ENCODE results near the gene DGKD. TPM values are rescaled to one million over a fixed set of nuclear protein-coding genes. Genes with fewer than 3 reads are reported as not detected.

The DGKD gene
- total RNA-seq, 4 donors from 2014 or later = 67.7 to 195 (median 125) TPM

- Histone ChIP-seq H3K27me3 (no peaks in the 10 kb centered on the region), H3K4me1 (peaks cover 0 to 5% (median 0%) of the 10 kb centered on the region in 4 donors), H3K36me3 (peaks cover 0 to 57% (median 0%) of the 10 kb centered on the region in 3 donors), H3K9me3 (no peaks in the 10 kb centered on the region), H3K4me3 (no peak overlapping the region), H3K27ac (no peak overlapping the region)
- DNase-seq = peak in 1 of 3 donors; percentile 42
- TF ChIP-seq CTCF (IDR thresholded peaks at IDR 0.05) (no peak), POLR2A (IDR thresholded peaks at IDR 0.05) (no peak)
Observed at GRCh38 chr2:233473386-233473791, 119.1 kb downstream of the DGKD start.

GRCh38 chr2:233473878-233474277 lies 119.6 kb downstream of the DGKD start:
- TF ChIP-seq CTCF (IDR thresholded peaks at IDR 0.05) = no peak
- peaks cover 0 to 5% (median 0%) of the 10 kb centered on the region in 4 donors for H3K4me1 ChIP-seq
- peak in 1 of 3 donors; percentile 42 for DNase-seq
- no peak overlapping the region for H3K4me3 ChIP-seq
- H3K27ac ChIP-seq = peak overlapping the region in 2 of 4 donors; percentile 58 to 60
- H3K36me3 ChIP-seq = peaks cover 0 to 52% (median 0%) of the 10 kb centered on the region in 3 donors
- no peaks in the 10 kb centered on the region for H3K27me3 ChIP-seq
- no peaks in the 10 kb centered on the region for H3K9me3 ChIP-seq

- Histone ChIP-seq H3K27me3 (no peaks in the 10 kb centered on the region), H3K4me3 (no peak overlapping the region), H3K4me1 (no peaks in the 10 kb centered on the region), H3K9me3 (no peaks in the 10 kb centered on the region), H3K27ac (peak overlapping the region in 3 of 4 donors; percentile 32 to 60 (median 58)), H3K36me3 (peaks cover 0 to 46% (median 0%) of the 10 kb centered on the region in 3 donors)
- DNase-seq = peak in 2 of 3 donors; percentile 34 to 51
- no peak for TF ChIP-seq POLR2A (IDR thresholded peaks at IDR 0.05)
- TF ChIP-seq CTCF (IDR thresholded peaks at IDR 0.05) = no peak
Observed at GRCh38 chr2:233474308-233475160, 120.2 kb downstream of the DGKD start.

GRCh38 chr2:233476063-233476410 lies 121.7 kb downstream of the DGKD start:
- H3K9me3 ChIP-seq = no peaks in the 10 kb centered on the region
- DNase-seq = peak in 2 of 3 donors; percentile 8 to 34
- peak overlapping the region in 1 of 4 donors; percentile 38 for H3K27ac ChIP-seq
- H3K27me3 ChIP-seq = no peaks in the 10 kb centered on the region
- peaks cover 0 to 36% (median 0%) of the 10 kb centered on the region in 3 donors for H3K36me3 ChIP-seq
- TF ChIP-seq CTCF (IDR thresholded peaks at IDR 0.05) (no peak), POLR2A (IDR thresholded peaks at IDR 0.05) (no peak)
- H3K4me3 ChIP-seq = no peak overlapping the region
- H3K4me1 ChIP-seq = no peaks in the 10 kb centered on the region

GRCh38 chr2:233476651-233477547 lies 122.6 kb downstream of the DGKD start:
- H3K4me1 ChIP-seq = no peaks in the 10 kb centered on the region
- no peak overlapping the region for H3K27ac ChIP-seq
- H3K36me3 ChIP-seq = peaks cover 0 to 30% (median 0%) of the 10 kb centered on the region in 3 donors
- TF ChIP-seq CTCF (IDR thresholded peaks at IDR 0.05) (no peak), POLR2A (IDR thresholded peaks at IDR 0.05) (no peak)
- H3K9me3 ChIP-seq = no peaks in the 10 kb centered on the region
- H3K27me3 ChIP-seq = no peaks in the 10 kb centered on the region
- DNase-seq = peak; percentile 12 to 46 (median 44)
- no peak overlapping the region for H3K4me3 ChIP-seq

Measured in Peyer's patch (tissue), 4 donors.